Fibroblast of mammary gland (primary cell): Measurements from ENCODE around the gene OMA1.

Source experiments
- DNase-seq: peaks from one replicate; pipeline ENCODE4 v3.0.0-alpha.2; 2010; ENCODE audit warnings: low read depth
- H3K4me3 ChIP-seq: 2 replicates; pipeline ENCODE4 v1.5.1; 2011; ENCODE audit warnings: low read depth, mild to moderate bottlenecking, low read length, moderate library complexity; ENCODE audit not compliant: control insufficient read depth
- CTCF ChIP-seq: conservative IDR thresholded peaks from 2 replicates; pipeline ENCODE4 v1.5.1; 2011; ENCODE audit warnings: low read depth, low read length, inconsistent platforms; ENCODE audit not compliant: control insufficient read depth, insufficient read depth

The OMA1 gene

GRCh38 chr1:58436615-58437297 lies 109.8 kb downstream of the OMA1 start:
- TF ChIP-seq CTCF, result no peak
- H3K4me3 ChIP-seq, result no peak overlapping the region
- no peak for DNase-seq

- no peak for TF ChIP-seq CTCF
- no peak for DNase-seq
- no peak overlapping the region for H3K4me3 ChIP-seq
Observed at GRCh38 chr1:58435376-58435775, 111.2 kb downstream of the OMA1 start.

GRCh38 chr1:58434607-58435006 lies 111.9 kb downstream of the OMA1 start:
- TF ChIP-seq CTCF, result no peak
- no peak for DNase-seq
- no peak overlapping the region for H3K4me3 ChIP-seq

- no peak overlapping the region for H3K4me3 ChIP-seq
- TF ChIP-seq CTCF, result no peak
- no peak for DNase-seq
Observed at GRCh38 chr1:58434181-58434580, 112.3 kb downstream of the OMA1 start.

GRCh38 chr1:58432851-58433668 lies 113.5 kb downstream of the OMA1 start:
- peak; percentile 44 for DNase-seq
- no peak overlapping the region for H3K4me3 ChIP-seq
- no peak for TF ChIP-seq CTCF

GRCh38 chr1:58431901-58432620 lies 114.5 kb downstream of the OMA1 start:
- TF ChIP-seq CTCF, result no peak
- no peak overlapping the region for H3K4me3 ChIP-seq
- DNase-seq, result no peak
